Transverse colon (tissue), 4 donors: ENCODE measurements around the gene DUOXA1. TPM values are rescaled to one million over a fixed set of nuclear protein-coding genes. Genes with fewer than 3 reads are reported as not detected.

ENCODE experiments used
- DNase-seq: peaks from one replicate; pipeline ENCODE4 v3.0.0-alpha.2; 2019
- H3K27ac ChIP-seq, 4 donors: fragments of 200-600 bp; sonication (generic); 2 replicates each; pipeline ENCODE4 v1.5.1; 2016 to 2018; ENCODE audit warnings: inconsistent platforms in 4 of 4
- H3K27me3 ChIP-seq: fragments of 200-600 bp; sonication (generic); 2 replicates; pipeline ENCODE4 v1.5.1; 2017; ENCODE audit warnings: inconsistent platforms
- H3K36me3 ChIP-seq, 4 donors: fragments of 200-600 bp; sonication (generic); 2 replicates each; pipeline ENCODE4 v1.5.1; 2017 to 2019; ENCODE audit warnings: inconsistent platforms in 4 of 4
- H3K4me1 ChIP-seq, 4 donors: fragments of 200-600 bp; sonication (generic); 2 replicates each; pipeline ENCODE4 v1.5.1; 2017 to 2020; ENCODE audit warnings: inconsistent platforms in 4 of 4
- H3K4me3 ChIP-seq, 4 donors: fragments of 200-600 bp; sonication (generic); 1 replicate in 1 of 4; 2 replicates in 3 of 4; pipeline versions ENCODE4 v1.5.1 to v1.6.1; 2017 to 2019; ENCODE audit warnings: inconsistent platforms in 4 of 4
- H3K9me3 ChIP-seq, 2 donors: fragments of 200-600 bp; sonication (generic); 2 replicates each; pipeline ENCODE4 v1.5.1; 2017 to 2019; ENCODE audit warnings: inconsistent platforms in 2 of 2
- EP300 ChIP-seq: sonication (generic); formaldehyde crosslinking; IDR thresholded peaks from one replicate; pipeline ENCODE4 v1.6.1; 2017; ENCODE audit warnings: antibody characterized with exemption, low read depth
- POLR2A ChIP-seq: fragments of 450-650 bp; IDR thresholded peaks from one replicate; pipeline ENCODE4 v1.6.1; 2016; ENCODE audit warnings: antibody characterized with exemption, mild to moderate bottlenecking, moderate library complexity
- POLR2AphosphoS5 ChIP-seq, 3 donors: sonication (generic); formaldehyde crosslinking; IDR thresholded peaks; one replicate each; pipeline ENCODE4 v1.6.1; 2016; ENCODE audit warnings: antibody characterized with exemption in 3 of 3
- WGBS, 2 donors: methylation state at CpG; one replicate each; pipeline ENCODE4 v1.1.5; 2018; ENCODE audit warnings: low coverage in 1 of 2; 5-methylcytosine and 5-hydroxymethylcytosine counted together
- in situ Hi-C, 4 donors: fragments of 200-750 bp; cut with MboI; loops; one replicate each; pipeline versions ENCODE4 v1.15.0 to v1.15.1; 2017; ENCODE audit warnings: low sequenced_read_pairs in 3 of 4, low pct_ligation_motif_present in 1 of 4, low pct_unique_long_range_greater_than_20kb in 1 of 4
- intact Hi-C: fragments of 100-400 bp; cut with DNase I; formaldehyde crosslinking; loops from one replicate; pipeline ENCODE4 v1.15.1; 2023; ENCODE audit warnings: low total_unique reads
- total RNA-seq, 4 donors: library from RNA; depleted of rRNA; stranded (reverse); fragments of >200 nt; gene quantifications; one replicate each; pipeline ENCODE4 v1.1.0, GENCODE V29; 2016
- TF ChIP-seq, protein P1 (sequence below), 5 experiments: fragments of 200-600 bp in 3 of 5; fragments of 450-650 bp in 2 of 5; sonication (generic) in 3 of 5; IDR thresholded peaks; 1 replicate in 2 of 5; 2 replicates in 3 of 5; pipeline ENCODE4 v1.5.1; 2016 to 2017; ENCODE audit warnings: antibody characterized with exemption in 5 of 5, inconsistent platforms in 3 of 5, mild to moderate bottlenecking in 2 of 5, moderate library complexity in 1 of 5

Gene DUOXA1
- total RNA-seq, 4 donors from 2014 or later = 1.4 TPM; not detected in 3

DNA sequence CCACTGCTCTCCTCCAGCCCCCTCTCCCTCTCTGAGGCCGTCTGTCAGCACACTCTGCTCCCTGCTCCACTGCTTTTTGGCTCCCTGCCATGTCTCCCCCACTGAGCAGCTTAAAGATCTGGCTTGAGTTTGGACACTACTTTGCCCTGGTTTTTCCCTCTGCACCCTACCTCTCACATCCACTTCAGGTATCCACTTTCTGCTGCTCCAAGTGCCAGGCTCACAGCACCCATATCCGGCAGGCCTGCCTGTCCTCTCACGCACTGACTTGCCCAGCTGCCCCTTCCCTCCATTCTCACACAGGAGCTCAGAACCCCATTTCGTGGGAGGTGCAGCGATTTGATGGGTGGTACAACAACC lies 3.9 kb upstream of the DUOXA1 start:
- no peaks in the 10 kb centered on the region for H3K36me3 ChIP-seq
- intact Hi-C loops (no loop called here), in situ Hi-C loops (no loop called here)
- WGBS, 2 donors = 82 to 87% methylated on average over 2 to 5 of the region's 5 CpGs
- no peak overlapping the region for H3K27ac ChIP-seq
- DNase-seq = no peak
- peaks cover 71% of the 10 kb centered on the region for H3K27me3 ChIP-seq
- H3K4me1 ChIP-seq = peaks cover 3 to 27% (median 21%) of the 10 kb centered on the region in 4 donors
- TF ChIP-seq POLR2AphosphoS5 (IDR thresholded peaks at IDR 0.05) (no peak), EP300 (no peak), POLR2A (no peak)
- TF ChIP-seq, protein P1, sequence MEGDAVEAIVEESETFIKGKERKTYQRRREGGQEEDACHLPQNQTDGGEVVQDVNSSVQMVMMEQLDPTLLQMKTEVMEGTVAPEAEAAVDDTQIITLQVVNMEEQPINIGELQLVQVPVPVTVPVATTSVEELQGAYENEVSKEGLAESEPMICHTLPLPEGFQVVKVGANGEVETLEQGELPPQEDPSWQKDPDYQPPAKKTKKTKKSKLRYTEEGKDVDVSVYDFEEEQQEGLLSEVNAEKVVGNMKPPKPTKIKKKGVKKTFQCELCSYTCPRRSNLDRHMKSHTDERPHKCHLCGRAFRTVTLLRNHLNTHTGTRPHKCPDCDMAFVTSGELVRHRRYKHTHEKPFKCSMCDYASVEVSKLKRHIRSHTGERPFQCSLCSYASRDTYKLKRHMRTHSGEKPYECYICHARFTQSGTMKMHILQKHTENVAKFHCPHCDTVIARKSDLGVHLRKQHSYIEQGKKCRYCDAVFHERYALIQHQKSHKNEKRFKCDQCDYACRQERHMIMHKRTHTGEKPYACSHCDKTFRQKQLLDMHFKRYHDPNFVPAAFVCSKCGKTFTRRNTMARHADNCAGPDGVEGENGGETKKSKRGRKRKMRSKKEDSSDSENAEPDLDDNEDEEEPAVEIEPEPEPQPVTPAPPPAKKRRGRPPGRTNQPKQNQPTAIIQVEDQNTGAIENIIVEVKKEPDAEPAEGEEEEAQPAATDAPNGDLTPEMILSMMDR (IDR thresholded peaks at IDR 0.05) = no peak
- no peak overlapping the region for H3K4me3 ChIP-seq
- no peaks in the 10 kb centered on the region for H3K9me3 ChIP-seq

DNA sequence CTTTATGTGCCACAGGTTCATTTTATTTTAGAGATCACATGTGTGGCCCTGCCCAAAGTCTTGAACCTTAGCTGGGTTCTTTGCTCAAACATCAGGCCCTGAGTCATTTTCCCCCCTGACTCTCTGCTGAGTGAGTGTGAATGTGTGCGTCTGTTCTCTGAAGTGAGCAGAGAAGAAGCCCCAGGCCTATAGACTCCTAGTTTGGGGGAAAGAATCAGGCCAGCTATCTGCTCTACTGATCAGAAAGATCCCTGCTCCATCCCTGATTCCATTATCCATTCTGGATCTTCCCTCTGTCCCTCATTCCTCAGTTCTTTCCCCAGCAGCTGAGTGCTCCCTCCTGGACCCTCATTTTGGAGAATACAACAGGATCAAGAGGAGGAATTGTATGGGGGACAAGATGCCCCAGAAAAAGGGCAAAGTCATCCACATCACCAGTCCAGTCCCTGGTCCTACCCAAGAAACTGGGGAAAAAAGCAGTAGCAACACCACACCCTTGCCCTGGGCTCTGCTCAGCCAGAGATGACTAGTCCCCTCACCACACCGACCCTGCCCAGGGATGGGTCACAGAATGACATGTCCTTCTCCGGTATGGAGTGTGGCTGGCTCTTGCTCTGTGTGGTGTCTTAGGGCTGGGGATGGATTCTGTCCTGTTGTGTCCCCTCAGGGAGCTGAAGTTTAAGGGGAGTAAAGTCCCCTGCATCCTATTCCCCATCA lies 3.3 kb upstream of the DUOXA1 start:
- WGBS, 2 donors = 61% methylated on average over 3 of the region's 3 CpGs; no CpG with 5 or more reads in 1 of the 2 donors
- intact Hi-C loops = no loop called here

DNA sequence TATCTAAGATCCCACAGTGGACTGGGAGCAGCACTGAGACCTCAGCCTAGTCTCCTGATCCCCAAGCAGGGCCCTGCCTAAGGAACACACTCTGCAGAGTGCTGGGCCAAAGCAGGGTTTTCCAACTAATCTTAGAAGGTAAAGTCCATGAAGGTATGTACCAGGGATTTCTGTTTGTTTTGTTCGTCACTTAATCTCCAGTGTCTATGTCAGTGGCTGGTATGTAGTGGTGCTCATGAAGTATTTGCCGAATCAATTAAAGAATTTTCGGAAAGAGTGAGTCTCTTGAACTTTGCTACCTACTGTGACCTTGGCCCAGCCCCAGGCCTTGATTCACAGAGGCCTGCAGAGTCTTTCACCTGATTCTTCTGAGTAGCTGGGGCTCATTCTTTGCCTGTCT lies 1.8 kb upstream of the DUOXA1 start:
- intact Hi-C loops (no loop called here), in situ Hi-C loops (no loop called here)
- H3K27me3 ChIP-seq = peaks cover 78% of the 10 kb centered on the region
- DNase-seq = no peak
- no peak overlapping the region for H3K27ac ChIP-seq
- H3K4me1 ChIP-seq = peaks cover 3 to 27% (median 21%) of the 10 kb centered on the region in 4 donors
- no peaks in the 10 kb centered on the region for H3K9me3 ChIP-seq
- H3K4me3 ChIP-seq = no peak overlapping the region
- TF ChIP-seq, protein P1 (IDR thresholded peaks at IDR 0.05) = no peak
- TF ChIP-seq POLR2AphosphoS5 (IDR thresholded peaks at IDR 0.05) (no peak), POLR2A (no peak), EP300 (no peak)
- H3K36me3 ChIP-seq = no peaks in the 10 kb centered on the region
- WGBS, 2 donors = 82 to 90% methylated on average over 2 to 3 of the region's 3 CpGs

More for the DNA sequence above, 3.3 kb upstream of the DUOXA1 start:
- peaks cover 73% of the 10 kb centered on the region for H3K27me3 ChIP-seq
- peaks cover 3 to 27% (median 21%) of the 10 kb centered on the region in 4 donors for H3K4me1 ChIP-seq
- in situ Hi-C loops = no loop called here
- TF ChIP-seq EP300 (no peak), POLR2A (no peak), POLR2AphosphoS5 (IDR thresholded peaks at IDR 0.05) (no peak)
- TF ChIP-seq, protein P1 (IDR thresholded peaks at IDR 0.05) = no peak
- H3K4me3 ChIP-seq = no peak overlapping the region
- DNase-seq = no peak
- H3K36me3 ChIP-seq = no peaks in the 10 kb centered on the region
- no peak overlapping the region for H3K27ac ChIP-seq
- no peaks in the 10 kb centered on the region for H3K9me3 ChIP-seq

DNA sequence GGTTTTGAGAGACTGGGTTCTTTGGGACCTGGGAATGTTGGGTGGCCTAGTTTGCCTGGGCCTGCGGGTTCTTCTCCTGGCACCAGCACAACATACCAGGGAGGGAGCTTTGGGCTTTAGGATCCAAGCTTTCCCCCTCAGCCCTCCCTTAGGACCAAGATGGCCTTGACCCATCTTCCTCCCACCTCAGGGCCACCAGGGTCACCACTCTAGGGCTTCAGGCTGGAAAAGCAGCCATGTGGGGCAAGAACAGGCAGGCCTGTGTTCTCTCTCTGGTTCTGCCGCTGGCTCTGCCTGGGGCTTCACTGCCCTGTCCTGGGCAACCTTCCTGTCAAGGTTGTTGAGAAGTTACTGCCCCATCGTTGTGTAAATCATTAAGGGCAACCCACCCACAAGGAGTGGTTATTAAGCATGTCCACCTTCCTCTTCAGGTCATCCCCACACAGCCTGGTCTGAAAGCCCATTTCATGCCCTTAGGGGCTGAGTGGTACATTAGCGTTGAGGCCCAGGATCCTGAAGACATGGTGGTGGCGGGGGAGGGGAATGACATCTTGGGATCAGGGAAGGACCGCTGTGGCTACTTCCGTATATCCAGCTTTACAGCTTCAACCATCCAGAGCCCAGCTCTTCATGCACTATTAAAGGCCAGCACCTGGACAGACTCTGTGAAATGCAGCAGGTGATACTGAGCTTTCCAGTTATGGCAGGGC lies 767 bp upstream of the DUOXA1 start:
- no peaks in the 10 kb centered on the region for H3K9me3 ChIP-seq
- in situ Hi-C loops = no loop called here
- WGBS, 2 donors = 89% methylated on average over 7 of the region's 7 CpGs; no CpG with 5 or more reads in 1 of the 2 donors
- peaks cover 80% of the 10 kb centered on the region for H3K27me3 ChIP-seq
- intact Hi-C loops = no loop called here
- DNase-seq = no peak
- H3K4me1 ChIP-seq = peaks cover 3 to 22% (median 20%) of the 10 kb centered on the region in 4 donors
- no peaks in the 10 kb centered on the region for H3K36me3 ChIP-seq
- H3K27ac ChIP-seq = no peak overlapping the region
- H3K4me3 ChIP-seq = peak overlapping the region in 1 of 4 donors; percentile 38
- TF ChIP-seq EP300 (no peak), POLR2A (no peak), POLR2AphosphoS5 (IDR thresholded peaks at IDR 0.05) (no peak)
- TF ChIP-seq, protein P1 (IDR thresholded peaks at IDR 0.05) = no peak
